HepG2 (cell line): Measurements from ENCODE around the gene CSNK1D. TPM values are rescaled to one million over a fixed set of nuclear protein-coding genes. Genes with fewer than 3 reads are reported as not detected.

ENCODE experiments used
- BHLHE40 ChIP-seq: IDR thresholded peaks from 2 replicates; pipeline ENCODE4 v1.6.1; 2011; ENCODE audit warnings: low read length, improper control_type of control experiment
- E2F1 ChIP-seq: sonication (generic); formaldehyde crosslinking; IDR thresholded peaks from 2 replicates; pipeline ENCODE4 v1.5.0; 2020; ENCODE audit warnings: missing genetic modification reagents
- E2F5 ChIP-seq: sonication (generic); formaldehyde crosslinking; conservative IDR thresholded peaks from 2 replicates; pipeline ENCODE4 v1.4.0; 2020; ENCODE audit warnings: missing genetic modification reagents
- MED1 ChIP-seq: sonication (generic); formaldehyde crosslinking; IDR thresholded peaks from 2 replicates; pipeline ENCODE4 v1.4.0; 2020; ENCODE audit warnings: missing genetic modification reagents
- NR1H2 ChIP-seq: sonication (generic); formaldehyde crosslinking; IDR thresholded peaks from 2 replicates; pipeline ENCODE4 v1.8.1; 2022; ENCODE audit warnings: low read depth, missing genetic modification reagents, borderline replicate concordance
- RNF219 ChIP-seq: sonication (generic); formaldehyde crosslinking; IDR thresholded peaks from 2 replicates; pipeline ENCODE4 v1.5.0; 2020; ENCODE audit warnings: mild to moderate bottlenecking, missing genetic modification reagents
- SAP130 ChIP-seq: IDR thresholded peaks from 2 replicates; pipeline ENCODE4 v1.6.1; 2016; ENCODE audit warnings: low read depth
- TERF1 ChIP-seq: sonication (generic); formaldehyde crosslinking; IDR thresholded peaks from 2 replicates; pipeline ENCODE4 v1.8.0; 2022; ENCODE audit warnings: mild to moderate bottlenecking, missing genetic modification reagents, moderate library complexity
- ZBTB20 ChIP-seq: sonication (generic); formaldehyde crosslinking; IDR thresholded peaks from 2 replicates; pipeline ENCODE4 v1.8.1; 2023; ENCODE audit warnings: missing genetic modification reagents, low read depth, mild to moderate bottlenecking, borderline replicate concordance
- ZBTB34 ChIP-seq: sonication (generic); formaldehyde crosslinking; IDR thresholded peaks from 2 replicates; pipeline ENCODE4 v1.8.0; 2022; ENCODE audit warnings: mild to moderate bottlenecking, missing genetic modification reagents
- ZNF232 ChIP-seq: sonication (generic); formaldehyde crosslinking; IDR thresholded peaks from 2 replicates; pipeline ENCODE4 v1.4.0; 2020; ENCODE audit warnings: missing genetic modification reagents, borderline replicate concordance
- polyA plus RNA-seq, 8 experiments: library from polyadenylated mRNA; depleted of rRNA in 3 of 8; stranded (reverse) in 7 of 8; unstranded in 1 of 8; fragments of >200 nt; fragmentation: Illumina TruSeq in 4 of 8; extraction: Trizol in 4 of 8; gene quantifications; 2 replicates each; pipeline versions ENCODE4 v1.2.1 to v1.2.3, GENCODE V29; 2011 to 2016; ENCODE audit warnings: low read depth in 4 of 8, missing spikeins in 1 of 8, mixed read lengths in 1 of 8; ENCODE audit not compliant: insufficient read depth in 1 of 8
- total RNA-seq, 5 experiments: library from RNA; depleted of rRNA; stranded (reverse); fragments of >200 nt; fragmentation: Illumina TruSeq; extraction: Trizol; gene quantifications; 2 replicates each; pipeline ENCODE4 v1.2.3, GENCODE V29; 2016; ENCODE audit warnings: low read depth in 1 of 5
- TF ChIP-seq, protein P1 (sequence below): sonication (generic); formaldehyde crosslinking; IDR thresholded peaks from 2 replicates; pipeline ENCODE4 v1.4.0; 2020; ENCODE audit warnings: missing genetic modification reagents
- TF ChIP-seq, protein P2 (sequence below): sonication (generic); formaldehyde crosslinking; IDR thresholded peaks from 2 replicates; pipeline ENCODE4 v1.4.0; 2020; ENCODE audit warnings: missing genetic modification reagents
- TF ChIP-seq, protein P3 (sequence below): sonication (generic); formaldehyde crosslinking; IDR thresholded peaks from 2 replicates; pipeline ENCODE4 v1.5.0; 2020; ENCODE audit warnings: mild to moderate bottlenecking, missing genetic modification reagents, borderline replicate concordance

The CSNK1D gene
- total and polyA plus RNA-seq, 2 of the 13 experiments (the other 11 are each of a cell fraction or from before 2014, with no cell fraction given) = 31.5 to 128 TPM

GRCh38 chr17:82205720-82206508 lies 67.6 kb downstream of the CSNK1D start (continued):
- TF ChIP-seq, protein P1, sequence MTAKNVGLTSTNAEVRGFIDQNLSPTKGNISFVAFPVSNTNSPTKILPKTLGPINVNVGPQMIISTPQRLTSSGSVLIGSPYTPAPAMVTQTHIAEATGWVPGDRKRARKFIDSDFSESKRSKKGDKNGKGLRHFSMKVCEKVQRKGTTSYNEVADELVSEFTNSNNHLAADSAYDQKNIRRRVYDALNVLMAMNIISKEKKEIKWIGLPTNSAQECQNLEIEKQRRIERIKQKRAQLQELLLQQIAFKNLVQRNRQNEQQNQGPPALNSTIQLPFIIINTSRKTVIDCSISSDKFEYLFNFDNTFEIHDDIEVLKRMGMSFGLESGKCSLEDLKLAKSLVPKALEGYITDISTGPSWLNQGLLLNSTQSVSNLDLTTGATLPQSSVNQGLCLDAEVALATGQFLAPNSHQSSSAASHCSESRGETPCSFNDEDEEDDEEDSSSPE (CRISPR knock-in tag) = no peak; the same call in 1 of the 2 replicates
- TF ChIP-seq TERF1 (CRISPR knock-in tag) (no peak), ZNF232 (no peak), E2F5 (CRISPR knock-in tag) (no peak), NR1H2 (CRISPR knock-in tag) (no peak), SAP130 (peak; percentile 97), E2F1 (no peak), BHLHE40 (peak; percentile 35; the same call in 1 of the 2 replicates), RNF219 (CRISPR knock-in tag) (no peak), MED1 (CRISPR knock-in tag) (peak; percentile 76), ZBTB34 (CRISPR knock-in tag) (no peak), ZBTB20 (CRISPR knock-in tag) (no peak)
- TF ChIP-seq, protein P2, sequence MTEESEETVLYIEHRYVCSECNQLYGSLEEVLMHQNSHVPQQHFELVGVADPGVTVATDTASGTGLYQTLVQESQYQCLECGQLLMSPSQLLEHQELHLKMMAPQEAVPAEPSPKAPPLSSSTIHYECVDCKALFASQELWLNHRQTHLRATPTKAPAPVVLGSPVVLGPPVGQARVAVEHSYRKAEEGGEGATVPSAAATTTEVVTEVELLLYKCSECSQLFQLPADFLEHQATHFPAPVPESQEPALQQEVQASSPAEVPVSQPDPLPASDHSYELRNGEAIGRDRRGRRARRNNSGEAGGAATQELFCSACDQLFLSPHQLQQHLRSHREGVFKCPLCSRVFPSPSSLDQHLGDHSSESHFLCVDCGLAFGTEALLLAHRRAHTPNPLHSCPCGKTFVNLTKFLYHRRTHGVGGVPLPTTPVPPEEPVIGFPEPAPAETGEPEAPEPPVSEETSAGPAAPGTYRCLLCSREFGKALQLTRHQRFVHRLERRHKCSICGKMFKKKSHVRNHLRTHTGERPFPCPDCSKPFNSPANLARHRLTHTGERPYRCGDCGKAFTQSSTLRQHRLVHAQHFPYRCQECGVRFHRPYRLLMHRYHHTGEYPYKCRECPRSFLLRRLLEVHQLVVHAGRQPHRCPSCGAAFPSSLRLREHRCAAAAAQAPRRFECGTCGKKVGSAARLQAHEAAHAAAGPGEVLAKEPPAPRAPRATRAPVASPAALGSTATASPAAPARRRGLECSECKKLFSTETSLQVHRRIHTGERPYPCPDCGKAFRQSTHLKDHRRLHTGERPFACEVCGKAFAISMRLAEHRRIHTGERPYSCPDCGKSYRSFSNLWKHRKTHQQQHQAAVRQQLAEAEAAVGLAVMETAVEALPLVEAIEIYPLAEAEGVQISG (CRISPR knock-in tag) = peak; percentile 84; the same call in 1 of the 2 replicates
- TF ChIP-seq, protein P3, sequence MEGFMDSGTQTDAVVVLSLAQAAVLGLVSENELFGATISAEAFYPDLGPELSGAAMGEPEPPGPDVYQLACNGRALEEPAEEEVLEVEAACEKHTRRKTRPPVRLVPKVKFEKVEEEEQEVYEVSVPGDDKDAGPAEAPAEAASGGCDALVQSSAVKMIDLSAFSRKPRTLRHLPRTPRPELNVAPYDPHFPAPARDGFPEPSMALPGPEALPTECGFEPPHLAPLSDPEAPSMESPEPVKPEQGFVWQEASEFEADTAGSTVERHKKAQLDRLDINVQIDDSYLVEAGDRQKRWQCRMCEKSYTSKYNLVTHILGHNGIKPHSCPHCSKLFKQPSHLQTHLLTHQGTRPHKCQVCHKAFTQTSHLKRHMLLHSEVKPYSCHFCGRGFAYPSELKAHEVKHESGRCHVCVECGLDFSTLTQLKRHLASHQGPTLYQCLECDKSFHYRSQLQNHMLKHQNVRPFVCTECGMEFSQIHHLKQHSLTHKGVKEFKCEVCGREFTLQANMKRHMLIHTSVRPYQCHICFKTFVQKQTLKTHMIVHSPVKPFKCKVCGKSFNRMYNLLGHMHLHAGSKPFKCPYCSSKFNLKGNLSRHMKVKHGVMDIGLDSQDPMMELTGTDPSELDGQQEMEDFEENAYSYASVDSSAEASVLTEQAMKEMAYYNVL = no peak
